NCI-H748 (cell line): ENCODE results near the gene NEMF.
"Not testable (repeated sequence)": the region's sequence is repeated elsewhere in the genome, so short reads cannot be mapped to it uniquely, and the experiment has no call there.

Source experiments
- DNase-seq: peaks from one replicate; lab custom pipeline; 2025; ENCODE audit not compliant: unreplicated experiment; lab: John Stamatoyannopoulos, UW

NEMF gene

GRCh38 chr14:49754570-49755097 is 98.0 kb downstream of the NEMF start:
- DNase-seq, result no peak

- DNase-seq, result not testable (repeated sequence)
Observed at GRCh38 chr14:49746476-49746875, 106.1 kb downstream of the NEMF start.

- DNase-seq, result no peak
Observed at GRCh38 chr14:49745191-49745590, 107.4 kb downstream of the NEMF start.

GRCh38 chr14:49735669-49736068 is 116.9 kb downstream of the NEMF start:
- not testable (repeated sequence) for DNase-seq

GRCh38 chr14:49733836-49734235 is 118.8 kb downstream of the NEMF start:
- DNase-seq, result no peak

GRCh38 chr14:49732896-49733295 is 119.7 kb downstream of the NEMF start:
- no peak for DNase-seq
